Stimulated activated naive B cell treated with anti-CD40 and anti-IgM and Interleukin-4, amounts not matched to agents 10 μg/mL and 1 μg/mL and 100 μg/mL, for 72 hours (primary cell): ENCODE data around the gene SLC25A18.
"Not testable (repeated sequence)": the region's sequence is repeated elsewhere in the genome, so short reads cannot be mapped to it uniquely, and the experiment has no call there.

Experiments used
- ATAC-seq, 2 donors: fragments of 150-1000 bp; cut with Tn5 transposase; replicated peaks; 2 replicates each; pipeline ENCODE4 v1.10.0; 2021; ENCODE audit warnings: moderate library complexity in 1 of 2
- DNase-seq: peaks from one replicate; pipeline ENCODE4 v3.0.0; 2021
- H3K27ac Mint-ChIP-seq: one replicate; pipeline ENCODE4 v1.8.0; 2022; ENCODE audit warnings: mild to moderate bottlenecking, mixed read lengths
- H3K27me3 Mint-ChIP-seq, 2 donors: one replicate each; pipeline ENCODE4 v1.8.0; 2022; ENCODE audit warnings: mixed read lengths in 2 of 2
- H3K36me3 Mint-ChIP-seq, 2 donors: one replicate each; pipeline ENCODE4 v1.8.0; 2022; ENCODE audit warnings: mixed read lengths in 2 of 2, mild to moderate bottlenecking in 1 of 2
- H3K4me1 Mint-ChIP-seq, 2 donors: one replicate each; pipeline ENCODE4 v1.8.0; 2022; ENCODE audit warnings: mixed read lengths in 2 of 2, mild to moderate bottlenecking in 1 of 2
- H3K4me3 Mint-ChIP-seq, 2 donors: one replicate each; pipeline ENCODE4 v1.8.0; 2022; ENCODE audit warnings: mild to moderate bottlenecking in 2 of 2, mixed read lengths in 2 of 2, moderate library complexity in 1 of 2
- H3K9me3 Mint-ChIP-seq, 2 donors: one replicate each; pipeline ENCODE4 v1.8.0; 2022; ENCODE audit warnings: mixed read lengths in 2 of 2, mild to moderate bottlenecking in 1 of 2

The SLC25A18 gene

GRCh38 chr22:17549655-17550054 lies 13.6 kb upstream of the SLC25A18 start:
- DNase-seq: no peak
- ATAC-seq: no peak
- no peak overlapping the region for H3K4me3 Mint-ChIP-seq
- peaks cover 0 to 6% of the 10 kb centered on the region in 2 donors for H3K4me1 Mint-ChIP-seq
- no peak overlapping the region for H3K27ac Mint-ChIP-seq
- no peaks in the 10 kb centered on the region for H3K9me3 Mint-ChIP-seq
- H3K36me3 Mint-ChIP-seq: no peaks in the 10 kb centered on the region
- H3K27me3 Mint-ChIP-seq: no peaks in the 10 kb centered on the region

GRCh38 chr22:17552737-17553136 lies 10.6 kb upstream of the SLC25A18 start:
- peaks cover 4 to 15% of the 10 kb centered on the region in 2 donors for H3K4me1 Mint-ChIP-seq
- no peak overlapping the region for H3K4me3 Mint-ChIP-seq
- no peak overlapping the region for H3K27ac Mint-ChIP-seq
- ATAC-seq (no peak), DNase-seq (no peak)
- H3K36me3 Mint-ChIP-seq: no peaks in the 10 kb centered on the region
- no peaks in the 10 kb centered on the region for H3K27me3 Mint-ChIP-seq
- no peaks in the 10 kb centered on the region for H3K9me3 Mint-ChIP-seq

DNA sequence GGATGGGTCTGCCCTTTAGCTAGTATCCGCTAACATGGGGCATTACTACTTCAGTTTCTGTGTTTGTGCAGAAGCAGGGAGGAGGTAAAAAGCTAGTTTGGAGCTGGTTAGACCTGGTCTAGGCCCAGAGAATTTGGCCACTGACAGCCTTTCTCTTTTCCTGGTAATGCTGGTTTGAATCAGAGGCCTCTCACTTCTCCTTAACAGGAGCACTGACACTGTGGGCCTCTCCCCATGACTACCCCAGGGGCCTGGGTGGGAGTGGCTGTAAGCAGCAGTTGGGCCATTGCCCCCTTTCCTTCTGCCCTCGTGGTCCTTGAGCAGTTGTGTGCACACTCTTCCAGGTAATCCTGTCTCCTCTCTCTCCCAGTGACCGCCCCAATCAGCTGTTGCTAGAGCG lies 8.5 kb upstream of the SLC25A18 start:
- no peaks in the 10 kb centered on the region for H3K27me3 Mint-ChIP-seq
- peak; percentile 93 to 95 for ATAC-seq
- peak overlapping the region; percentile 81 for H3K27ac Mint-ChIP-seq
- no peaks in the 10 kb centered on the region for H3K36me3 Mint-ChIP-seq
- H3K4me3 Mint-ChIP-seq: no peak overlapping the region
- peaks cover 4 to 15% of the 10 kb centered on the region in 2 donors for H3K4me1 Mint-ChIP-seq
- H3K9me3 Mint-ChIP-seq: no peaks in the 10 kb centered on the region
- peak; percentile 43 for DNase-seq

- no peaks in the 10 kb centered on the region for H3K27me3 Mint-ChIP-seq
- H3K4me1 Mint-ChIP-seq: peaks cover 4 to 13% of the 10 kb centered on the region in 2 donors
- DNase-seq (no peak), ATAC-seq (no peak)
- no peaks in the 10 kb centered on the region for H3K9me3 Mint-ChIP-seq
- no peak overlapping the region for H3K4me3 Mint-ChIP-seq
- no peak overlapping the region for H3K27ac Mint-ChIP-seq
- H3K36me3 Mint-ChIP-seq: no peaks in the 10 kb centered on the region
Measured at GRCh38 chr22:17559188-17559587, 4.1 kb upstream of the SLC25A18 start.

DNA sequence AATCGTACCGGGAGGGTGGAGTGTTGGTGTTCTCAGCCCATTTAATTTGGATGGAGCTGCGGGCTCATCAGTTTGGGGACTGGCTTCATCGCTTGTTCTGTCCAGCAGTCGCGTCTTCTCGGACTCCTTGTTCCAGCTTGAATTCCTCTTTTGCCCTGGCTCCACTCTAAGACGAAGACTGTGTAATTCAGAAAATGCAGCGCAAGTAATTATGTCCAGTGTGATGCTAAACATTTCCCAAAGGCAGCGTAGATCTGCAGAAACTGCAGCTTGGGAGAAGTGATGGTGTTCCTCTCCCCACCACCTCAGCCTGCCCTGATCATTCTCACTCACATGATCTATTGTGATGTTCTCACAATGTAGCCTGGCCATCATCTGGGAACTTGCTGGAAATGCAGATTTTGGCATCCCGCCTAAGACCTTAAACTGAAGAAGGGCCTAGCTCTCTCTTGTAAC lies 666 bp downstream of the SLC25A18 start:
- no peaks in the 10 kb centered on the region for H3K9me3 Mint-ChIP-seq
- no peak for ATAC-seq
- H3K27me3 Mint-ChIP-seq: peaks cover 0 to 10% of the 10 kb centered on the region in 2 donors
- no peaks in the 10 kb centered on the region for H3K36me3 Mint-ChIP-seq
- DNase-seq: no peak
- no peak overlapping the region for H3K4me3 Mint-ChIP-seq
- no peak overlapping the region for H3K27ac Mint-ChIP-seq
- no peaks in the 10 kb centered on the region for H3K4me1 Mint-ChIP-seq

- not testable (repeated sequence) for H3K4me3 Mint-ChIP-seq, DNase-seq, ATAC-seq, H3K36me3 Mint-ChIP-seq, H3K9me3 Mint-ChIP-seq, H3K27ac Mint-ChIP-seq, H3K4me1 Mint-ChIP-seq
- peaks cover 9 to 24% of the 10 kb centered on the region in 2 donors for H3K27me3 Mint-ChIP-seq
Measured at GRCh38 chr22:17566016-17566687, 2.9 kb downstream of the SLC25A18 start.

DNA sequence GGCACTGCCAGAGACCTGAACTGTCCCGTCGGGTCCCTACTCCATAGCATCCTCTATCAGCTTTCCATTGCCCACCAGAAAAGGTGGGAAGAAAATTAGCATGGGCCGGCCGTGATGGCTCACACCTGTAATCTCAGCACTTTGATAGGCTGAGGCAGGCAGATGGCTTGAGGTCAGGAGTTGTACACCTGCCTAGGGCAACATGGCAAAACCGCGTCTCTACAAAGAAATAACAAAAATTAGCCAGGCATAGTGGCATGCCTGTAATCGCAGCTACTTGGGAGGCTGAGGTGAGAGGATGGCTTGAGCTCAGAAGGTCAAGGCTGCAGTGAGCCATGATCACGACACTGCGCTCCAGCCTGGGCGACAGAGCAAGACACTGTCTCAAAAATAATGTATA lies 3.5 kb downstream of the SLC25A18 start:
- ATAC-seq: no peak
- H3K27me3 Mint-ChIP-seq: peaks cover 13 to 28% of the 10 kb centered on the region in 2 donors
- H3K9me3 Mint-ChIP-seq: no peaks in the 10 kb centered on the region
- no peak overlapping the region for H3K27ac Mint-ChIP-seq
- H3K4me1 Mint-ChIP-seq: no peaks in the 10 kb centered on the region
- DNase-seq: no peak
- no peaks in the 10 kb centered on the region for H3K36me3 Mint-ChIP-seq
- H3K4me3 Mint-ChIP-seq: no peak overlapping the region

DNA sequence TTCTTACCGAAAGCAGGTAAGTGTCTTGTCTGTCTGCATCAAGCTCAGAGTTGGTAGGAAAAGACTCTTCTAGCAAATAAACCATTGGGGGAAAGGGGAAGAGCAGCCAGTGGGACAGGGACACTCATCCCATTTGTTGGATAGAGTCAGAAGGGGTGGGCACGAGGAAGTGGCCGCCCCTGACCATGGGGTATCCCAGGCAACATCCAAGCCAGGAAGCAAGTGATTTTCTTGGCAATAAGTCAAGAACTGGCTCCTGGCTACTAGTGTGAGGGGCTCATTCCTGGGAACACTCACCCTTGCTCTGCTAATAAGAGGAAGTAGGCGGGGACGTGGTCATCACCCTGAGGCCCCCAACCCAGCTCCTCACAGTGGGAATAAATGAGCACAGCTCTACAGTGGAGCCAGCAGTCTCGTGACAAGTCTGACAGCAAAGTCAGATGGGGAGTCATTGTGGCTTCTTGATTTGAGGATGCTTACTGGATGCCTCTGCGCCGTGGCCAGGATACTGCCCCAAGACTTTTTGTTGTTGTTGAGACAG lies 6.7 kb downstream of the SLC25A18 start:
- Mint-ChIP-seq H3K4me1 (no peaks in the 10 kb centered on the region), H3K4me3 (no peak overlapping the region), H3K27me3 (peaks cover 13 to 28% of the 10 kb centered on the region in 2 donors), H3K36me3 (no peaks in the 10 kb centered on the region), H3K27ac (no peak overlapping the region), H3K9me3 (no peaks in the 10 kb centered on the region)
- no peak for ATAC-seq
- DNase-seq: no peak

- no peak for DNase-seq
- H3K9me3 Mint-ChIP-seq: no peaks in the 10 kb centered on the region
- no peak overlapping the region for H3K27ac Mint-ChIP-seq
- H3K27me3 Mint-ChIP-seq: peaks cover 13 to 26% of the 10 kb centered on the region in 2 donors
- no peaks in the 10 kb centered on the region for H3K36me3 Mint-ChIP-seq
- H3K4me3 Mint-ChIP-seq: no peak overlapping the region
- H3K4me1 Mint-ChIP-seq: no peaks in the 10 kb centered on the region
- no peak for ATAC-seq
Measured at GRCh38 chr22:17570851-17571631, 7.7 kb downstream of the SLC25A18 start.

- H3K4me1 Mint-ChIP-seq: no peaks in the 10 kb centered on the region
- DNase-seq: no peak
- H3K27me3 Mint-ChIP-seq: peaks cover 12 to 13% of the 10 kb centered on the region in 2 donors
- no peak overlapping the region for H3K27ac Mint-ChIP-seq
- H3K4me3 Mint-ChIP-seq: no peak overlapping the region
- H3K36me3 Mint-ChIP-seq: no peaks in the 10 kb centered on the region
- H3K9me3 Mint-ChIP-seq: no peaks in the 10 kb centered on the region
- no peak for ATAC-seq
Measured at GRCh38 chr22:17575151-17575550, 11.9 kb downstream of the SLC25A18 start.

- DNase-seq: no peak
- H3K9me3 Mint-ChIP-seq: no peaks in the 10 kb centered on the region
Measured at GRCh38 chr22:17575681-17576080, 12.4 kb downstream of the SLC25A18 start.

GRCh38 chr22:17576470-17576869 lies 13.2 kb downstream of the SLC25A18 start:
- DNase-seq: no peak
- Mint-ChIP-seq H3K9me3 (no peaks in the 10 kb centered on the region), H3K27me3 (peaks cover under 1 to 1% of the 10 kb centered on the region in 2 donors), H3K4me1 (no peaks in the 10 kb centered on the region), H3K4me3 (no peak overlapping the region), H3K27ac (no peak overlapping the region), H3K36me3 (no peaks in the 10 kb centered on the region)
- ATAC-seq: peak in 1 of 2 donors; percentile 47

More at GRCh38 chr22:17575681-17576080, 12.4 kb downstream of the SLC25A18 start:
- Mint-ChIP-seq H3K36me3 (no peaks in the 10 kb centered on the region), H3K27ac (no peak overlapping the region), H3K4me3 (no peak overlapping the region), H3K4me1 (no peaks in the 10 kb centered on the region), H3K27me3 (peaks cover 9% of the 10 kb centered on the region in 2 donors)
- no peak for ATAC-seq

DNA sequence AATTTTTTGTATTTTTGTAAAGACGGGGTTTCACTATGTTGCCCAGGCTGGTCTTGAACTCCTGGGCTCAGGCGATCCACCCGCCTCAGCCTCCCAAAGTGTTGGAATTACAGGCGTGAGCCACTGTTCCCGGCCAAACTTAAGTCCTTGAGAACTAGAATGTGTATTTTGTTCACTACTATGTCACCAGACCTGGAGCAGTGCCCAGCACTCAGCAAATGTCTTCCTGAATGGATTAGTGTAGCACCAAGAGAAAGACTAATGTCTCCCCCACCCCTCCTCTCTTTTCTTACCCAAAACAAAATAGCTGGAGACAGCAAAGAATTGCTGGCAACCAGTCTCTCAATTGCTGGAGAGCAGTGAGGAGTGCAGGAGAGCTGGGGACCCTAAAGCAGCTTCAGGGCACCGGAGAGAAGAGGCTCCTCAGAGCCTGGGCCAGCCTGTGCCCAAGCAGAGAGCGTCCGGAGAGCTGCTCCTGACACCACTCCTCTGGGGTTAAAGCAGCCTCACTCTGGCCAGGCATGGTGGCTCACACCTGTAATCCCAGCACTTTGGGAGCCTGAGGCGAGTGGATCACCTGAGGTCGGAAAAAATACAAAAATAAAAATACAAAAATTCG lies 14.9 kb downstream of the SLC25A18 start:
- H3K4me3 Mint-ChIP-seq: no peak overlapping the region
- ATAC-seq: no peak

GRCh38 chr22:17579535-17579981 lies 16.3 kb downstream of the SLC25A18 start:
- H3K27me3 Mint-ChIP-seq: peaks cover 0 to 10% of the 10 kb centered on the region in 2 donors
- no peaks in the 10 kb centered on the region for H3K9me3 Mint-ChIP-seq
- no peak overlapping the region for H3K27ac Mint-ChIP-seq
- peaks cover 0 to 1% of the 10 kb centered on the region in 2 donors for H3K36me3 Mint-ChIP-seq
- DNase-seq (no peak), ATAC-seq (no peak)
- H3K4me1 Mint-ChIP-seq: no peaks in the 10 kb centered on the region
- no peak overlapping the region for H3K4me3 Mint-ChIP-seq

More for the DNA sequence above, 14.9 kb downstream of the SLC25A18 start:
- no peak overlapping the region for H3K27ac Mint-ChIP-seq
- peaks cover 0 to 1% of the 10 kb centered on the region in 2 donors for H3K36me3 Mint-ChIP-seq
- no peaks in the 10 kb centered on the region for H3K4me1 Mint-ChIP-seq
- no peak for DNase-seq
- H3K9me3 Mint-ChIP-seq: no peaks in the 10 kb centered on the region
- peaks cover 0 to 10% of the 10 kb centered on the region in 2 donors for H3K27me3 Mint-ChIP-seq
